GM23338 (cell line): ENCODE measurements around the gene CNTNAP2. TPM values are rescaled to one million over a fixed set of nuclear protein-coding genes. Genes with fewer than 3 reads are reported as not detected.

Experiments
- ATAC-seq: fragments of 200-7000 bp; cut with Tn5 transposase; 3 replicates; pipeline ENCODE4 v1.9.1; 2020
- DNase-seq: peaks from one replicate; pipeline ENCODE4 v3.0.0-alpha.2; 2015; ENCODE audit warnings: low spot score
- H2AFZ ChIP-seq: fragments of 200-600 bp; sonication (generic); 2 replicates; pipeline ENCODE4 v1.8.0; 2016; ENCODE audit warnings: antibody characterized with exemption, mild to moderate bottlenecking, moderate library complexity
- H3F3A ChIP-seq: fragments of 200-600 bp; sonication (generic); replicated peaks from 2 replicates; pipeline ENCODE4 v1.8.0; 2017; ENCODE audit warnings: antibody characterized with exemption, mixed run types, low read depth
- H3K27ac ChIP-seq: fragments of 200-600 bp; sonication (generic); 2 replicates; pipeline ENCODE4 v1.6.1; 2016; ENCODE audit warnings: low read depth
- H3K27me3 ChIP-seq: fragments of 200-600 bp; sonication (generic); 2 replicates; pipeline ENCODE4 v1.8.0; 2016; ENCODE audit warnings: mild to moderate bottlenecking, mixed run types, moderate library complexity; ENCODE audit not compliant: insufficient read depth
- H3K36me3 ChIP-seq: fragments of 200-600 bp; sonication (generic); 2 replicates; pipeline ENCODE4 v1.8.0; 2016; ENCODE audit warnings: mild to moderate bottlenecking; ENCODE audit not compliant: insufficient read depth
- H3K4me1 ChIP-seq: fragments of 200-600 bp; sonication (generic); 2 replicates; pipeline ENCODE4 v1.8.0; 2016; ENCODE audit warnings: mild to moderate bottlenecking, moderate library complexity; ENCODE audit not compliant: insufficient read depth
- H3K4me2 ChIP-seq: fragments of 200-600 bp; sonication (generic); 2 replicates; pipeline ENCODE4 v1.7.1; 2017; ENCODE audit warnings: mixed run types
- H3K4me3 ChIP-seq: fragments of 200-600 bp; sonication (generic); 2 replicates; pipeline ENCODE4 v1.6.1; 2016; ENCODE audit warnings: mixed run types
- H3K79me2 ChIP-seq: fragments of 200-600 bp; sonication (generic); replicated peaks from 2 replicates; pipeline ENCODE4 v1.8.0; 2017; ENCODE audit warnings: mild to moderate bottlenecking; ENCODE audit not compliant: insufficient read depth
- H3K9me2 ChIP-seq: fragments of 200-600 bp; sonication (generic); 2 replicates; pipeline ENCODE4 v1.8.0; 2017; ENCODE audit not compliant: insufficient read depth
- H4K20me1 ChIP-seq: fragments of 200-600 bp; sonication (generic); replicated peaks from 2 replicates; pipeline ENCODE4 v1.8.0; 2017; ENCODE audit warnings: mild to moderate bottlenecking; ENCODE audit not compliant: insufficient read depth
- H3K27ac Mint-ChIP-seq: 2 replicates; pipeline ENCODE4 v1.8.0; 2020; ENCODE audit warnings: inconsistent platforms, mild to moderate bottlenecking, moderate library complexity, mixed read lengths
- H3K27me3 Mint-ChIP-seq: 3 replicates; pipeline ENCODE4 v1.8.0; 2022; ENCODE audit warnings: low read depth, mild to moderate bottlenecking, moderate library complexity, mixed read lengths, inconsistent platforms; ENCODE audit not compliant: insufficient read depth, poor library complexity
- H3K36me3 Mint-ChIP-seq: 3 replicates; pipeline ENCODE4 v1.8.0; 2021; ENCODE audit warnings: low read depth, mild to moderate bottlenecking, inconsistent platforms, moderate library complexity, mixed read lengths
- H3K4me1 Mint-ChIP-seq: 3 replicates; pipeline ENCODE4 v1.8.0; 2020; ENCODE audit warnings: mild to moderate bottlenecking, inconsistent platforms, mixed read lengths
- H3K4me3 Mint-ChIP-seq: 3 replicates; pipeline ENCODE4 v1.8.0; 2021; ENCODE audit warnings: moderate library complexity, mild to moderate bottlenecking, inconsistent platforms, mixed read lengths
- H3K9me3 Mint-ChIP-seq: 3 replicates; pipeline ENCODE4 v1.8.0; 2020; ENCODE audit warnings: moderate library complexity, mild to moderate bottlenecking, inconsistent platforms, mixed read lengths
- CREB1 ChIP-seq: fragments of 250-450 bp; sonication (Bioruptor Pico); IDR thresholded peaks from 2 replicates; pipeline ENCODE4 v1.5.0; 2020; ENCODE audit warnings: low read depth, mild to moderate bottlenecking, moderate library complexity
- ETS1 ChIP-seq: IDR thresholded peaks from 2 replicates; pipeline ENCODE4 v1.6.1; 2016; ENCODE audit warnings: antibody characterized with exemption
- EZH2 ChIP-seq: fragments of 200-600 bp; sonication (generic); IDR thresholded peaks from one replicate; pipeline ENCODE4 v1.8.0; 2017; ENCODE audit warnings: antibody characterized with exemption, mild to moderate bottlenecking, low read depth; ENCODE audit not compliant: unreplicated experiment
- EZH2phosphoT487 ChIP-seq: fragments of 200-600 bp; sonication (generic); IDR thresholded peaks from one replicate; pipeline ENCODE4 v1.8.1; 2018; ENCODE audit warnings: antibody characterized with exemption; ENCODE audit not compliant: unreplicated experiment
- JUNB ChIP-seq: IDR thresholded peaks from one replicate; pipeline ENCODE4 v1.6.1; 2016; ENCODE audit warnings: antibody characterized with exemption; ENCODE audit not compliant: unreplicated experiment
- POLR2AphosphoS5 ChIP-seq: IDR thresholded peaks from 2 replicates; pipeline ENCODE4 v1.6.1; 2016; ENCODE audit warnings: antibody characterized with exemption, low read depth
- REST ChIP-seq: IDR thresholded peaks from one replicate; pipeline ENCODE4 v1.6.1; 2018; ENCODE audit warnings: antibody characterized with exemption; ENCODE audit not compliant: unreplicated experiment
- ZNF114 ChIP-seq: fragments of 250-450 bp; sonication (Bioruptor Pico); IDR thresholded peaks from 2 replicates; pipeline ENCODE4 v1.5.0; 2020; ENCODE audit warnings: mild to moderate bottlenecking, moderate library complexity
- ZNF331 ChIP-seq: fragments of 250-450 bp; sonication (Bioruptor Pico); IDR thresholded peaks from 2 replicates; pipeline ENCODE4 v1.5.0; 2020; ENCODE audit warnings: low read depth, mild to moderate bottlenecking, moderate library complexity
- ZNF462 ChIP-seq: fragments of 250-450 bp; sonication (Bioruptor Pico); IDR thresholded peaks from 2 replicates; pipeline ENCODE4 v1.5.0; 2020; ENCODE audit warnings: mild to moderate bottlenecking, moderate library complexity
- polyA plus RNA-seq: library from polyadenylated mRNA; unstranded; fragments of >200 nt; fragmentation: Nextera tagmentation; extraction: Ambion mirVana; gene quantifications from 2 replicates; pipeline ENCODE4 v1.2.1, GENCODE V29; 2016
- total RNA-seq: library from RNA; depleted of rRNA; stranded (reverse); fragments of >200 nt; shearing (Covaris generic); gene quantifications from 2 replicates; pipeline ENCODE4 v1.2.3, GENCODE V29; 2014

CNTNAP2 gene
- total and polyA plus RNA-seq, 2 experiments from 2014 or later: 38.2 to 61.3 TPM

GRCh38 chr7:147300293-147300692 is 1183.7 kb downstream of the CNTNAP2 start:
- H3K4me2 ChIP-seq: no peak overlapping the region
- Mint-ChIP-seq H3K4me3 (no peak overlapping the region), H3K9me3 (peaks cover 18% of the 10 kb centered on the region; the same call in 2 of the 3 replicates), H3K27me3 (peaks cover 3% of the 10 kb centered on the region), H3K27ac (no peak overlapping the region), H3K36me3 (no peaks in the 10 kb centered on the region; the same call in 2 of the 3 replicates), H3K4me1 (no peaks in the 10 kb centered on the region)
- DNase-seq: no peak
- ATAC-seq: no peak
- no peaks in the 10 kb centered on the region for H3K27me3 ChIP-seq
- TF ChIP-seq ETS1: no peak
- no peak overlapping the region for H3K4me3 ChIP-seq
- H3K4me1 ChIP-seq: no peaks in the 10 kb centered on the region
- H4K20me1 ChIP-seq: no peaks in the 10 kb centered on the region
- H3K36me3 ChIP-seq: 0 out of 2 replicates have a peak, but pooled peaks cover 8% of the 10 kb centered on the region
- H3K79me2 ChIP-seq: no peaks in the 10 kb centered on the region
- no peaks in the 10 kb centered on the region for H3K9me2 ChIP-seq
- no peaks in the 10 kb centered on the region for H3F3A ChIP-seq
- no peak overlapping the region for H2AFZ ChIP-seq
- no peak overlapping the region for H3K27ac ChIP-seq

GRCh38 chr7:147304376-147304775 is 1187.8 kb downstream of the CNTNAP2 start:
- Histone ChIP-seq H4K20me1 (no peaks in the 10 kb centered on the region), H3F3A (no peaks in the 10 kb centered on the region), H3K4me1 (no peaks in the 10 kb centered on the region), H2AFZ (no peak overlapping the region), H3K27me3 (no peaks in the 10 kb centered on the region), H3K9me2 (no peaks in the 10 kb centered on the region), H3K36me3 (0 out of 2 replicates have a peak, but pooled peaks cover 4% of the 10 kb centered on the region), H3K79me2 (no peaks in the 10 kb centered on the region), H3K4me3 (no peak overlapping the region), H3K4me2 (no peak overlapping the region), H3K27ac (no peak overlapping the region)
- DNase-seq (no peak), ATAC-seq (no peak)
- no peaks in the 10 kb centered on the region for H3K4me1 Mint-ChIP-seq
- H3K36me3 Mint-ChIP-seq: no peaks in the 10 kb centered on the region; the same call in 2 of the 3 replicates
- H3K27me3 Mint-ChIP-seq: peaks cover 3% of the 10 kb centered on the region
- no peak overlapping the region for H3K27ac Mint-ChIP-seq
- no peak overlapping the region for H3K4me3 Mint-ChIP-seq
- peaks cover 25% of the 10 kb centered on the region; the same call in 2 of the 3 replicates for H3K9me3 Mint-ChIP-seq
- TF ChIP-seq REST (no peak), ETS1 (no peak), JUNB (no peak), CREB1 (no peak), ZNF462 (CRISPR knock-in tag) (no peak), ZNF331 (no peak), EZH2phosphoT487 (no peak), ZNF114 (CRISPR knock-in tag) (no peak), POLR2AphosphoS5 (no peak), EZH2 (no peak)
